NT2/D1 (cell line): ENCODE results near the gene DTNB.

Experiments
- SUZ12 ChIP-seq: IDR thresholded peaks from 2 replicates; pipeline ENCODE4 v1.6.1; 2011; ENCODE audit not compliant: insufficient read length, insufficient read depth; ENCODE audit errors: extremely low read depth
- YY1 ChIP-seq: IDR thresholded peaks from 2 replicates; pipeline ENCODE4 v1.6.1; 2011; ENCODE audit not compliant: insufficient read length, insufficient read depth
- ZNF274 ChIP-seq: IDR thresholded peaks from 2 replicates; pipeline ENCODE4 v1.6.1; 2011; ENCODE audit warnings: mild to moderate bottlenecking, low read depth, low read length

GRCh38 chr2:25561136-25561850 is 112.1 kb downstream of the DTNB start:
- TF ChIP-seq ZNF274 (no peak), YY1 (no peak), SUZ12 (no peak)
